SK-N-SH treated with all-trans-retinoic acid at 6 μM for 48 hours (cell line): ENCODE measurements around the gene PGAP6.

Source experiments
- ATAC-seq: fragments of 200-7000 bp; cut with Tn5 transposase; 3 replicates; pipeline ENCODE4 v1.9.1; 2020; ENCODE audit warnings: mild to moderate bottlenecking, moderate library complexity
- ARNTL ChIP-seq: fragments of 450-650 bp; formaldehyde crosslinking; IDR thresholded peaks from 2 replicates; pipeline ENCODE4 v1.5.0; 2020; ENCODE audit warnings: low read depth, mild to moderate bottlenecking, moderate library complexity, borderline replicate concordance
- BACH2 ChIP-seq: fragments of 250-450 bp; sonication (Bioruptor Pico); IDR thresholded peaks from 2 replicates; pipeline ENCODE4 v1.9.0; 2021; ENCODE audit warnings: mild to moderate bottlenecking, borderline replicate concordance
- CREB5 ChIP-seq: fragments of 250-450 bp; sonication (Bioruptor Pico); IDR thresholded peaks from 2 replicates; pipeline ENCODE4 v1.5.1; 2020; ENCODE audit warnings: low read depth, mild to moderate bottlenecking, moderate library complexity
- CSDC2 ChIP-seq: fragments of 250-450 bp; sonication (Bioruptor Pico); IDR thresholded peaks from 2 replicates; pipeline ENCODE4 v1.5.0; 2020; ENCODE audit warnings: mild to moderate bottlenecking, moderate library complexity
- CSRNP3 ChIP-seq: fragments of 250-450 bp; sonication (Bioruptor Pico); IDR thresholded peaks from 2 replicates; pipeline ENCODE4 v1.5.1; 2021; ENCODE audit warnings: mild to moderate bottlenecking, moderate library complexity
- ESRRG ChIP-seq: fragments of 250-450 bp; sonication (Bioruptor Pico); IDR thresholded peaks from 2 replicates; pipeline ENCODE4 v1.6.1; 2021; ENCODE audit warnings: mild to moderate bottlenecking
- GLIS3 ChIP-seq: fragments of 250-450 bp; sonication (Bioruptor Pico); IDR thresholded peaks from 2 replicates; pipeline ENCODE4 v1.5.0; 2020; ENCODE audit warnings: mild to moderate bottlenecking, moderate library complexity
- ISL1 ChIP-seq: fragments of 250-450 bp; sonication (Bioruptor Pico); IDR thresholded peaks from 2 replicates; pipeline ENCODE4 v2.1.2; 2022; ENCODE audit warnings: mild to moderate bottlenecking, moderate library complexity
- OSR1 ChIP-seq: fragments of 250-450 bp; sonication (Bioruptor Pico); IDR thresholded peaks from 2 replicates; pipeline ENCODE4 v1.8.0; 2022; ENCODE audit warnings: moderate library complexity, mild to moderate bottlenecking, inconsistent platforms
- PATZ1 ChIP-seq: fragments of 250-450 bp; sonication (Bioruptor Pico); IDR thresholded peaks from 2 replicates; pipeline ENCODE4 v1.8.0; 2020; ENCODE audit warnings: mild to moderate bottlenecking, moderate library complexity, borderline replicate concordance
- POU6F1 ChIP-seq: fragments of 250-450 bp; sonication (Bioruptor Pico); IDR thresholded peaks from 2 replicates; pipeline ENCODE4 v1.8.0; 2021; ENCODE audit warnings: low read depth, mild to moderate bottlenecking, moderate library complexity, borderline replicate concordance
- PPARA ChIP-seq: fragments of 250-450 bp; sonication (Bioruptor Pico); IDR thresholded peaks from 2 replicates; pipeline ENCODE4 v1.5.0; 2020; ENCODE audit warnings: mild to moderate bottlenecking, borderline replicate concordance
- RARB ChIP-seq: fragments of 250-450 bp; sonication (Bioruptor Pico); IDR thresholded peaks from 2 replicates; pipeline ENCODE4 v1.8.0; 2021; ENCODE audit warnings: mild to moderate bottlenecking, moderate library complexity
- SNAI2 ChIP-seq: fragments of 250-450 bp; sonication (Bioruptor Pico); IDR thresholded peaks from 2 replicates; pipeline ENCODE4 v1.5.0; 2020; ENCODE audit warnings: mild to moderate bottlenecking, moderate library complexity
- TCF4 ChIP-seq: fragments of 250-450 bp; sonication (Bioruptor Pico); IDR thresholded peaks from 2 replicates; pipeline ENCODE4 v1.8.0; 2021; ENCODE audit warnings: mild to moderate bottlenecking, moderate library complexity, borderline replicate concordance
- TOX ChIP-seq: fragments of 250-450 bp; sonication (Bioruptor Pico); IDR thresholded peaks from 2 replicates; pipeline ENCODE4 v1.8.0; 2021; ENCODE audit warnings: mild to moderate bottlenecking, moderate library complexity, borderline replicate concordance
- ZFP3 ChIP-seq: fragments of 250-450 bp; sonication (Bioruptor Pico); IDR thresholded peaks from 2 replicates; pipeline ENCODE4 v1.5.0; 2020; ENCODE audit warnings: mild to moderate bottlenecking, moderate library complexity
- ZFP30 ChIP-seq: fragments of 450-650 bp; formaldehyde crosslinking; IDR thresholded peaks from 2 replicates; pipeline ENCODE4 v1.5.0; 2022; ENCODE audit warnings: mild to moderate bottlenecking, moderate library complexity
- ZNF565 ChIP-seq: fragments of 450-650 bp; formaldehyde crosslinking; conservative IDR thresholded peaks from 2 replicates; pipeline ENCODE4 v1.5.0; 2020; ENCODE audit warnings: low read depth, mild to moderate bottlenecking, moderate library complexity
- ZNF70 ChIP-seq: fragments of 450-650 bp; formaldehyde crosslinking; IDR thresholded peaks from 2 replicates; pipeline ENCODE4 v1.5.0; 2020; ENCODE audit warnings: mild to moderate bottlenecking, moderate library complexity

PGAP6 gene

GRCh38 chr16:396199-396598 is 14.4 kb upstream of the PGAP6 start (continued):
- TF ChIP-seq SNAI2 (CRISPR knock-in tag) (no peak), PPARA (CRISPR knock-in tag) (no peak), ISL1 (CRISPR knock-in tag) (no peak)
- TF ChIP-seq, all 23 proteins: peak for 0

- TF ChIP-seq GLIS3 (CRISPR knock-in tag) (no peak), ZFP3 (CRISPR knock-in tag) (no peak), OSR1 (no peak), POU6F1 (CRISPR knock-in tag) (no peak), CREB5 (CRISPR knock-in tag) (no peak), CSDC2 (CRISPR knock-in tag) (no peak), ZNF70 (no peak), ZFP30 (CRISPR knock-in tag) (no peak), ESRRG (CRISPR knock-in tag) (no peak)
- TF ChIP-seq, all 23 proteins: peak for 0
- no peak for ATAC-seq
Observed at GRCh38 chr16:392450-393030, 10.8 kb upstream of the PGAP6 start.

GRCh38 chr16:391885-392335 is 10.1 kb upstream of the PGAP6 start:
- ATAC-seq = peak; percentile 76
- no peak for TF ChIP-seq PATZ1 (CRISPR knock-in tag)
- no peak for TF ChIP-seq ZFP3 (CRISPR knock-in tag)
- TF ChIP-seq RARB (CRISPR knock-in tag) = no peak
- no peak for TF ChIP-seq OSR1
- no peak for TF ChIP-seq CSRNP3 (CRISPR knock-in tag)
- TF ChIP-seq ISL1 (CRISPR knock-in tag) = no peak
- no peak for TF ChIP-seq POU6F1 (CRISPR knock-in tag)
- no peak for TF ChIP-seq CREB5 (CRISPR knock-in tag)
- no peak for TF ChIP-seq ZNF565 (CRISPR knock-in tag)
- TF ChIP-seq SNAI2 (CRISPR knock-in tag) = no peak
- no peak for TF ChIP-seq BACH2
- TF ChIP-seq ESRRG (CRISPR knock-in tag) = no peak
- TF ChIP-seq ARNTL (CRISPR knock-in tag) = no peak
- no peak for TF ChIP-seq TOX (CRISPR knock-in tag)
- TF ChIP-seq ZFP30 (CRISPR knock-in tag) = no peak
- TF ChIP-seq PPARA (CRISPR knock-in tag) = no peak
- no peak for TF ChIP-seq ZNF70
- TF ChIP-seq GLIS3 (CRISPR knock-in tag) = no peak
- no peak for TF ChIP-seq TCF4 (CRISPR knock-in tag)
- TF ChIP-seq CSDC2 (CRISPR knock-in tag) = no peak
